Mesodermal cell (in vitro differentiated cells): ENCODE data around the gene AP4B1.

Experiments used
- H3K27ac ChIP-seq: 2 replicates; pipeline ENCODE4 v1.7.0; 2013; ENCODE audit warnings: mild to moderate bottlenecking, low read depth, low read length, moderate library complexity; ENCODE audit not compliant: severe bottlenecking
- H3K36me3 ChIP-seq: 2 replicates; pipeline ENCODE4 v1.7.1; 2013; ENCODE audit warnings: mild to moderate bottlenecking, low read length, moderate library complexity; ENCODE audit not compliant: control insufficient read depth, insufficient read depth
- H3K4me1 ChIP-seq: one replicate; pipeline ENCODE4 v1.7.1; 2013; ENCODE audit warnings: mild to moderate bottlenecking, low read length; ENCODE audit not compliant: insufficient read depth, control insufficient read depth, poor library complexity, severe bottlenecking
- H3K4me3 ChIP-seq: 2 replicates; pipeline ENCODE4 v1.7.0; 2013; ENCODE audit warnings: low read length, control low read depth, mild to moderate bottlenecking; ENCODE audit not compliant: insufficient read depth, poor library complexity, severe bottlenecking; ENCODE audit errors: extremely low read depth
- H3K9me3 ChIP-seq: 2 replicates; pipeline ENCODE4 v1.7.1; 2013; ENCODE audit warnings: mild to moderate bottlenecking, low read length, moderate library complexity; ENCODE audit not compliant: control insufficient read depth
- WGBS, 2 experiments: methylation state at CpG; one replicate each; pipeline ENCODE4 v1.1.5; 2013; ENCODE audit warnings: missing lambda C conversion rate in 2 of 2; ENCODE audit not compliant: insufficient coverage in 2 of 2; 5-methylcytosine and 5-hydroxymethylcytosine counted together

The AP4B1 gene

GRCh38 chr1:113912594-113913311 is 8.2 kb upstream of the AP4B1 start:
- Histone ChIP-seq H3K27ac (no peak overlapping the region), H3K9me3 (no peaks in the 10 kb centered on the region), H3K4me1 (no peaks in the 10 kb centered on the region), H3K4me3 (no peak overlapping the region), H3K36me3 (peaks cover 49% of the 10 kb centered on the region)
- WGBS, 2 experiments = 91 to 98% methylated on average over 3 to 4 of the region's 6 CpGs

DNA sequence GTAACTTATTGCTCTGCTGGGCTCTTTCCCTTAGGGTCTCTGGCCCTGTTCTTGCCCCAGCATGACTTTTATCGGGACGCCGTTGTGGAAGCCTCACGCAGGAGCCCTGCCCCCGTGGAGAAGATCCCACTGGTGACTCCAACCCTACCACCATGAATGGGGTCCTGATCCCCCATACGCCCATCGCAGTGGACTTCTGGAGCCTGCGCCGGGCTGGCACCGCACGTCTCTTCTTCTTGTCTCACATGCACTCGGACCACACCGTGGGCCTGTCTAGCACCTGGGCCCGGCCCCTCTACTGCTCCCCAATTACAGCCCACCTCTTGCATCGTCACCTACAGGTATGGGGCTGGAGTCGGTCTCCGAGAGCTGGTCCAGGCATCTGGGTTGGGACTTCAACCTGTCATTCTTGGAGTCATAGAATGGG is 849 bp upstream of the AP4B1 start:
- H3K4me3 ChIP-seq = peak overlapping the region; percentile 90
- peaks cover 54% of the 10 kb centered on the region for H3K36me3 ChIP-seq
- peak overlapping the region; percentile 33 for H3K27ac ChIP-seq
- peaks cover 5% of the 10 kb centered on the region for H3K4me1 ChIP-seq
- H3K9me3 ChIP-seq = no peaks in the 10 kb centered on the region
- 0% methylated on average over 12 to 14 of the region's 17 CpGs for WGBS, 2 experiments

- H3K4me1 ChIP-seq = peaks cover 5% of the 10 kb centered on the region
- 3% methylated on average over 10 to 11 of the region's 11 CpGs for WGBS, 2 experiments
- H3K9me3 ChIP-seq = no peaks in the 10 kb centered on the region
- H3K27ac ChIP-seq = peak overlapping the region; percentile 89
- peaks cover 53% of the 10 kb centered on the region for H3K36me3 ChIP-seq
- peak overlapping the region; percentile 90 for H3K4me3 ChIP-seq
These were observed 316 bp downstream of the AP4B1 start for GRCh38 chr1:113904293-113904673.

GRCh38 chr1:113903501-113904292 is 902 bp downstream of the AP4B1 start:
- H3K4me1 ChIP-seq = peaks cover 5% of the 10 kb centered on the region
- H3K36me3 ChIP-seq = peaks cover 54% of the 10 kb centered on the region
- no peaks in the 10 kb centered on the region for H3K9me3 ChIP-seq
- 55 to 77% methylated on average over 6 to 7 of the region's 7 CpGs for WGBS, 2 experiments
- peak overlapping the region; percentile 89 for H3K27ac ChIP-seq
- H3K4me3 ChIP-seq = peak overlapping the region; percentile 90

DNA sequence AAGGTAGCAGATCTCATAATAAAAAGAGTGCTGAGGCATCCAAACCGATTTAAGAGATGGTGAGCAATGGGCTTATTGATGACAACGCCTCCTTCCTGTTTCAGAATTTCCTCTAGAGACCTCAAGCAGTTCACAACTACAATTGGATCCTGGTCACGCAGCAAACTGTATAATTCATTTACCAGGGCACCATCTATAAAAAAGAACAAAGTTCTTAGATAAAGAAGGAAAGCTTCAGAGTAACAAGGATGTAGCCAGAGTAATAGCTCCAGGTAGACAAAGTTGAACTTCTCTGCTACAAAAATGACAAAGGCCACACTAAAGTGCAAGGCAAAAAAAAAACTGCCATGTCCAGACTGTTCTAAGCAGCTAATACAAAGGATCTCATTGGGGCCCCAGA is 3.4 kb downstream of the AP4B1 start:
- no CpG with 5 or more reads among the region's 3 CpGs for WGBS, 2 experiments
- peaks cover 54% of the 10 kb centered on the region for H3K36me3 ChIP-seq
- peaks cover 5% of the 10 kb centered on the region for H3K4me1 ChIP-seq
- no peak overlapping the region for H3K27ac ChIP-seq
- no peak overlapping the region for H3K4me3 ChIP-seq
- H3K9me3 ChIP-seq = no peaks in the 10 kb centered on the region

DNA sequence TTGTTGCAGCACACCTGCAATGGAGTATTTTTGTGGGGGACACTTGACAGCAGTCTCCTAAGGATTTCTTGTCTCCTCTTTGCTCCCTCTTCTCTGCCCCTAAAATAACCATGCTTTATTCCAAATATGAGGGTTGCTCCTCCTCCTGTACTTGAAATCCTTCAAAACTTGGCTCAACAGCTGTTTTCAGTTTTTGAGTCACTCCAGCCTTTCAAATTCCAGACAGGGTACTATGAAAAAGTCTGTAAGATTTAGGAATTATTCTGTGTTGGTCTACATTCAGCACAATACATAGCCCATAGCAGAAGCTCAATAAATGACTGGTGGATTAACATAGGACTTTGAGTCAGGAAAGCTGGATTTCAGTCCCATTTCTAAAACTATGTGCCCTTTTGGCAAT is 5.5 kb downstream of the AP4B1 start:
- peaks cover 5% of the 10 kb centered on the region for H3K4me1 ChIP-seq
- no peak overlapping the region for H3K4me3 ChIP-seq
- no peaks in the 10 kb centered on the region for H3K9me3 ChIP-seq
- H3K36me3 ChIP-seq = peaks cover 64% of the 10 kb centered on the region
- H3K27ac ChIP-seq = no peak overlapping the region

- WGBS, 2 experiments = 80 to 86% methylated on average over 1 of the region's 1 CpG
These were observed 6.3 kb downstream of the AP4B1 start for GRCh38 chr1:113898241-113898814.

GRCh38 chr1:113895961-113896360 is 8.6 kb downstream of the AP4B1 start:
- WGBS, 2 experiments = 86 to 95% methylated on average over 6 to 7 of the region's 8 CpGs

More at GRCh38 chr1:113898241-113898814, 6.3 kb downstream of the AP4B1 start:
- Histone ChIP-seq H3K36me3 (peaks cover 64% of the 10 kb centered on the region), H3K9me3 (no peaks in the 10 kb centered on the region), H3K4me3 (no peak overlapping the region), H3K4me1 (peaks cover under 1% of the 10 kb centered on the region), H3K27ac (no peak overlapping the region)

GRCh38 chr1:113895098-113895497 is 9.5 kb downstream of the AP4B1 start:
- Histone ChIP-seq H3K4me1 (no peaks in the 10 kb centered on the region), H3K4me3 (no peak overlapping the region), H3K36me3 (peaks cover 39% of the 10 kb centered on the region), H3K27ac (no peak overlapping the region), H3K9me3 (no peaks in the 10 kb centered on the region)
- 93 to 98% methylated on average over 6 of the region's 6 CpGs for WGBS, 2 experiments

More at GRCh38 chr1:113895961-113896360, 8.6 kb downstream of the AP4B1 start:
- Histone ChIP-seq H3K4me3 (no peak overlapping the region), H3K27ac (no peak overlapping the region), H3K36me3 (peaks cover 47% of the 10 kb centered on the region), H3K4me1 (no peaks in the 10 kb centered on the region), H3K9me3 (no peaks in the 10 kb centered on the region)

DNA sequence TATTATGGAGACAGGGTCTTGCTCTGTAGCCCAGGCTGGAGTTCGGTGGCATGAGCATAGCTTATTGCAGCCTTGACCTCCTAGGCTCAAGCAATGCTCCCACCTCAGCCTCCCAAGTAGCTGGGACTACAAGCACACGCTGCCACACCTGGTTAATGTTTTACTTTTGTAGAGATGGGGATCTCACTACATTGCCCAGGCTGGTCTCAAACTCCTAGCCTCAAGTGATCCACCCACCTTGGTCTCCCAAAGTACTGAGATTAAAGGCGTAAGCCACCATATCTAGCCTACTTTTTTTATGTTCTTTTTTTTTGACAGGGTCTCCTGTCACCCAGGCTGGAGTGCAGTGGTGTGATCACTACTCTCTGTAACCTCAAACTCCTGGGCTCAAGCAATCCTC is 11.3 kb downstream of the AP4B1 start:
- Histone ChIP-seq H3K27ac (no peak overlapping the region), H3K9me3 (no peaks in the 10 kb centered on the region), H3K36me3 (peaks cover 25% of the 10 kb centered on the region), H3K4me1 (no peaks in the 10 kb centered on the region), H3K4me3 (no peak overlapping the region)
- 79 to 100% methylated on average over 2 of the region's 3 CpGs for whole genome bisulfite sequencing, 2 experiments
